HEK293 (cell line): ENCODE data around the gene HOXB1.

Experiments used
- CTCF ChIA-PET: fragments of 350-600 bp; formaldehyde crosslinking; extraction: SDS; loops from one replicate; lab custom pipeline; 2021; ENCODE audit warnings: antibody characterized with exemption; lab: Yijun Ruan, JAX
- POLR2A ChIA-PET: fragments of 300-600 bp; formaldehyde crosslinking; extraction: SDS; loops from one replicate; lab custom pipeline; 2020; ENCODE audit warnings: antibody characterized with exemption, inconsistent platforms; lab: Yijun Ruan, JAX
- H3K27ac ChIP-seq: fragments of 200-500 bp; sonication (Bioruptor generic); 2 replicates; pipeline ENCODE4 v1.5.1; 2014; ENCODE audit warnings: low read depth, low read length, control low read depth, inconsistent platforms; ENCODE audit errors: extremely low read depth
- H3K36me3 ChIP-seq, 2 experiments: fragments of 200-500 bp in 1 of 2; sonication (Bioruptor generic) in 1 of 2; 1 replicate in 1 of 2; 2 replicates in 1 of 2; pipeline ENCODE4 v1.5.1; 2014 to 2017; ENCODE audit warnings: inconsistent platforms in 2 of 2, low read length in 2 of 2; ENCODE audit not compliant: control insufficient read depth in 2 of 2, insufficient read depth in 1 of 2
- H3K4me1 ChIP-seq: fragments of 200-500 bp; sonication (Bioruptor generic); 2 replicates; pipeline ENCODE4 v1.5.1; 2014; ENCODE audit warnings: mild to moderate bottlenecking, low read length, inconsistent platforms; ENCODE audit not compliant: control insufficient read depth, insufficient read depth
- H3K4me3 ChIP-seq: 2 replicates; pipeline ENCODE4 v1.5.1; 2011; ENCODE audit warnings: low read depth, mild to moderate bottlenecking, control low read depth, low read length, moderate library complexity
- H3K9me3 ChIP-seq: fragments of 200-500 bp; sonication (Bioruptor generic); 2 replicates; pipeline ENCODE4 v1.5.1; 2014; ENCODE audit warnings: low read depth, low read length, inconsistent platforms; ENCODE audit not compliant: control insufficient read depth, insufficient read depth
- FEZF1 ChIP-seq: fragments of 450-650 bp; formaldehyde crosslinking; IDR thresholded peaks from 2 replicates; pipeline ENCODE4 v1.5.1; 2016; ENCODE audit warnings: missing biosample characterization, missing genetic modification characterization
- IKZF3 ChIP-seq: fragments of 450-650 bp; IDR thresholded peaks from 2 replicates; pipeline ENCODE4 v1.5.0; 2018; ENCODE audit warnings: missing biosample characterization, mild to moderate bottlenecking, missing genetic modification characterization, moderate library complexity
- KLF8 ChIP-seq: fragments of 450-650 bp; formaldehyde crosslinking; IDR thresholded peaks from 2 replicates; pipeline ENCODE4 v1.5.1; 2016; ENCODE audit warnings: missing biosample characterization, missing genetic modification characterization
- OSR2 ChIP-seq: fragments of 450-650 bp; formaldehyde crosslinking; IDR thresholded peaks from 2 replicates; pipeline ENCODE4 v1.5.1; 2016; ENCODE audit warnings: missing biosample characterization, missing genetic modification characterization
- SP7 ChIP-seq: fragments of 450-650 bp; formaldehyde crosslinking; IDR thresholded peaks from 2 replicates; pipeline ENCODE4 v1.5.1; 2016; ENCODE audit warnings: missing biosample characterization, missing genetic modification characterization
- YY1 ChIP-seq: fragments of 450-650 bp; formaldehyde crosslinking; IDR thresholded peaks from 2 replicates; pipeline ENCODE4 v1.5.1; 2018; ENCODE audit warnings: missing biosample characterization, missing genetic modification characterization
- ZBTB17 ChIP-seq: fragments of 450-650 bp; formaldehyde crosslinking; IDR thresholded peaks from 2 replicates; pipeline ENCODE4 v1.5.1; 2016; ENCODE audit warnings: missing biosample characterization, missing genetic modification characterization
- ZFP37 ChIP-seq: fragments of 450-650 bp; formaldehyde crosslinking; IDR thresholded peaks from 2 replicates; pipeline ENCODE4 v1.5.1; 2016; ENCODE audit warnings: missing biosample characterization, missing genetic modification characterization
- ZNF10 ChIP-seq: fragments of 450-650 bp; formaldehyde crosslinking; IDR thresholded peaks from 2 replicates; pipeline ENCODE4 v1.5.1; 2017; ENCODE audit warnings: missing biosample characterization, missing genetic modification characterization
- ZNF366 ChIP-seq: fragments of 450-650 bp; formaldehyde crosslinking; conservative IDR thresholded peaks from 2 replicates; pipeline ENCODE4 v1.5.1; 2016; ENCODE audit warnings: missing biosample characterization, missing genetic modification characterization
- ZNF394 ChIP-seq: fragments of 450-650 bp; formaldehyde crosslinking; IDR thresholded peaks from 2 replicates; pipeline ENCODE4 v1.5.1; 2016; ENCODE audit warnings: missing biosample characterization, missing genetic modification characterization, mild to moderate bottlenecking, moderate library complexity, borderline replicate concordance
- ZNF501 ChIP-seq: fragments of 450-650 bp; formaldehyde crosslinking; IDR thresholded peaks from 2 replicates; pipeline ENCODE4 v1.5.1; 2016; ENCODE audit warnings: missing biosample characterization, missing genetic modification characterization
- ZNF660 ChIP-seq: fragments of 450-650 bp; IDR thresholded peaks from 2 replicates; pipeline ENCODE4 v1.5.1; 2018; ENCODE audit warnings: missing biosample characterization, mild to moderate bottlenecking, missing genetic modification characterization
- ZNF777 ChIP-seq: fragments of 450-650 bp; formaldehyde crosslinking; IDR thresholded peaks from 2 replicates; pipeline ENCODE4 v1.5.1; 2017; ENCODE audit warnings: missing biosample characterization, missing genetic modification characterization, borderline replicate concordance
- ZNF843 ChIP-seq: fragments of 450-650 bp; formaldehyde crosslinking; IDR thresholded peaks from 2 replicates; pipeline ENCODE4 v1.5.1; 2016; ENCODE audit warnings: missing biosample characterization, missing genetic modification characterization
- ZSCAN30 ChIP-seq: fragments of 450-650 bp; IDR thresholded peaks from 2 replicates; pipeline ENCODE4 v1.5.1; 2018; ENCODE audit warnings: missing biosample characterization, mild to moderate bottlenecking, missing genetic modification characterization, moderate library complexity
- ZXDB ChIP-seq: fragments of 450-650 bp; formaldehyde crosslinking; IDR thresholded peaks from 2 replicates; pipeline ENCODE4 v1.5.1; 2016; ENCODE audit warnings: missing biosample characterization, missing genetic modification characterization
- TF ChIP-seq, protein P1 (sequence below): fragments of 450-650 bp; formaldehyde crosslinking; IDR thresholded peaks from 2 replicates; pipeline ENCODE4 v1.5.1; 2017; ENCODE audit warnings: missing biosample characterization, missing genetic modification characterization
- TF ChIP-seq, protein P2 (sequence below): fragments of 450-650 bp; formaldehyde crosslinking; IDR thresholded peaks from 2 replicates; pipeline ENCODE4 v1.5.1; 2016; ENCODE audit warnings: missing biosample characterization, missing genetic modification characterization
- TF ChIP-seq, protein P3 (sequence below): sonication (generic); formaldehyde crosslinking; IDR thresholded peaks from 2 replicates; pipeline ENCODE4 v1.8.1; 2022; ENCODE audit warnings: mild to moderate bottlenecking, moderate library complexity, missing genetic modification reagents
- TF ChIP-seq, protein P4 (sequence below): fragments of 450-650 bp; IDR thresholded peaks from 2 replicates; pipeline ENCODE4 v1.5.1; 2018; ENCODE audit warnings: missing biosample characterization, missing genetic modification characterization
- TF ChIP-seq, protein P5 (sequence below): fragments of 450-650 bp; formaldehyde crosslinking; IDR thresholded peaks from 2 replicates; pipeline ENCODE4 v1.5.1; 2017; ENCODE audit warnings: missing biosample characterization, missing genetic modification characterization
- TF ChIP-seq, protein P6 (sequence below): fragments of 450-650 bp; formaldehyde crosslinking; IDR thresholded peaks from 2 replicates; pipeline ENCODE4 v1.5.1; 2017; ENCODE audit warnings: missing biosample characterization, missing genetic modification characterization

Gene HOXB1

DNA sequence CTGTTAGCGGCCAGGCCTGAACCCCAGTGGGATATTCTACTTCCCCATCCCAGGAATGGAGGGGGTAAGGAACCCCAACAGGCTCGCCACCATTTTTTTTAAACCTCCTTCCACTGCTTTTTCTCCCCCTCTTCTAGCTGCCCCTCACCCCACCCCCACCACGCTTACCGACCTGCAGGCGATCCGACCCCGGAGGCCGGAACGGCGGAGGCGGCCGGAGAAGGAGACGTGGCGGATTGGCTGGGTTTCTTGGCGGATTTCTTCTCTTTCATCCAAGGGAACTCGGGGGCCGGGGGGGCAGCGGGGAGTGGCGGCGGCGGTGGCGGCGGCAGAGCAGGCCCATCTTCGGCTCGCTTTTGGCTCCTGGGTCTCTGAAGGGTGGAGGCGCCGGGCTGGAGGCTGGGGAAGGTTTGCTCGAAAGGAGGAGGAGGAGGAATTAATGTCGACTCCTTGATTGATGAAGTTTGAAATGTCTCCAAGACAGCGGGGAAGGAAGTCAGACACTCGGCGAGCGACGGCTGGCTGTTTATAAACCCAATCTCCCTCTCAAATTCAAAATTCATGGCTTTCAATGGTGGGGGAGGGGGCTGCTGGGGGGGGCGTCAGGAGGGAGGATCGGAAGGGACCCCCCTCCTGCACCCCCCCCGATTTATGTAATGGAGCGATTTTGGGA is 13.7 kb upstream of the HOXB1 start:
- H3K36me3 ChIP-seq = peaks cover under 1 to 13% of the 10 kb centered on the region in 2 experiments; a peak in 2 of 3 replicates
- no peaks in the 10 kb centered on the region for H3K9me3 ChIP-seq
- H3K4me1 ChIP-seq = peaks cover 47% of the 10 kb centered on the region
- H3K27ac ChIP-seq = peak overlapping the region; percentile 100
- H3K4me3 ChIP-seq = peak overlapping the region; percentile 79
- ChIA-PET CTCF (interaction anchor here (0.6 to 1.1 kb wide), 2 partner anchors 22 to 110 kb away, joined by 3 read pairs; no protein-coding TSS in a partner anchor), POLR2A (interaction anchor here (0.7 to 2.3 kb wide), 4 partner anchors 11 to 246 kb away, joined by 3 to 17 read pairs (median 8); partner anchors contain the start of gene HOXB4)
- peak; percentile 47 for TF ChIP-seq ZXDB (tag by site-specific recombination)
- TF ChIP-seq, protein P1, sequence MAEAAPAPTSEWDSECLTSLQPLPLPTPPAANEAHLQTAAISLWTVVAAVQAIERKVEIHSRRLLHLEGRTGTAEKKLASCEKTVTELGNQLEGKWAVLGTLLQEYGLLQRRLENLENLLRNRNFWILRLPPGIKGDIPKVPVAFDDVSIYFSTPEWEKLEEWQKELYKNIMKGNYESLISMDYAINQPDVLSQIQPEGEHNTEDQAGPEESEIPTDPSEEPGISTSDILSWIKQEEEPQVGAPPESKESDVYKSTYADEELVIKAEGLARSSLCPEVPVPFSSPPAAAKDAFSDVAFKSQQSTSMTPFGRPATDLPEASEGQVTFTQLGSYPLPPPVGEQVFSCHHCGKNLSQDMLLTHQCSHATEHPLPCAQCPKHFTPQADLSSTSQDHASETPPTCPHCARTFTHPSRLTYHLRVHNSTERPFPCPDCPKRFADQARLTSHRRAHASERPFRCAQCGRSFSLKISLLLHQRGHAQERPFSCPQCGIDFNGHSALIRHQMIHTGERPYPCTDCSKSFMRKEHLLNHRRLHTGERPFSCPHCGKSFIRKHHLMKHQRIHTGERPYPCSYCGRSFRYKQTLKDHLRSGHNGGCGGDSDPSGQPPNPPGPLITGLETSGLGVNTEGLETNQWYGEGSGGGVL (tag by site-specific recombination) = peak; percentile 77
- TF ChIP-seq, protein P2, sequence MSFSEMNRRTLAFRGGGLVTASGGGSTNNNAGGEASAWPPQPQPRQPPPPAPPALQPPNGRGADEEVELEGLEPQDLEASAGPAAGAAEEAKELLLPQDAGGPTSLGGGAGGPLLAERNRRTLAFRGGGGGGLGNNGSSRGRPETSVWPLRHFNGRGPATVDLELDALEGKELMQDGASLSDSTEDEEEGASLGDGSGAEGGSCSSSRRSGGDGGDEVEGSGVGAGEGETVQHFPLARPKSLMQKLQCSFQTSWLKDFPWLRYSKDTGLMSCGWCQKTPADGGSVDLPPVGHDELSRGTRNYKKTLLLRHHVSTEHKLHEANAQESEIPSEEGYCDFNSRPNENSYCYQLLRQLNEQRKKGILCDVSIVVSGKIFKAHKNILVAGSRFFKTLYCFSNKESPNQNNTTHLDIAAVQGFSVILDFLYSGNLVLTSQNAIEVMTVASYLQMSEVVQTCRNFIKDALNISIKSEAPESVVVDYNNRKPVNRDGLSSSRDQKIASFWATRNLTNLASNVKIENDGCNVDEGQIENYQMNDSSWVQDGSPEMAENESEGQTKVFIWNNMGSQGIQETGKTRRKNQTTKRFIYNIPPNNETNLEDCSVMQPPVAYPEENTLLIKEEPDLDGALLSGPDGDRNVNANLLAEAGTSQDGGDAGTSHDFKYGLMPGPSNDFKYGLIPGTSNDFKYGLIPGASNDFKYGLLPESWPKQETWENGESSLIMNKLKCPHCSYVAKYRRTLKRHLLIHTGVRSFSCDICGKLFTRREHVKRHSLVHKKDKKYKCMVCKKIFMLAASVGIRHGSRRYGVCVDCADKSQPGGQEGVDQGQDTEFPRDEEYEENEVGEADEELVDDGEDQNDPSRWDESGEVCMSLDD = peak; percentile 13; the same call in 1 of the 2 replicates
- 0 out of 2 replicates have a peak, but pooled peaks have one; percentile 17 for TF ChIP-seq ZNF660 (tag by site-specific recombination)
- TF ChIP-seq ZFP37 (tag by site-specific recombination) = peak; percentile 43; the same call in 1 of the 2 replicates
- TF ChIP-seq YY1 (tag by site-specific recombination) = no peak; the same call in 1 of the 2 replicates
- TF ChIP-seq SP7 (tag by site-specific recombination) = peak; percentile 27; the same call in 1 of the 2 replicates
- 0 out of 2 replicates have a peak, but pooled peaks have one; percentile 25 for TF ChIP-seq ZNF501
- TF ChIP-seq FEZF1 (tag by site-specific recombination) = no peak; the same call in 1 of the 2 replicates
- TF ChIP-seq ZSCAN30 (tag by site-specific recombination) = 0 out of 2 replicates have a peak, but pooled peaks have one; percentile 34
- TF ChIP-seq KLF8 (tag by site-specific recombination) = peak; percentile 38; the same call in 1 of the 2 replicates
- TF ChIP-seq, protein P3, sequence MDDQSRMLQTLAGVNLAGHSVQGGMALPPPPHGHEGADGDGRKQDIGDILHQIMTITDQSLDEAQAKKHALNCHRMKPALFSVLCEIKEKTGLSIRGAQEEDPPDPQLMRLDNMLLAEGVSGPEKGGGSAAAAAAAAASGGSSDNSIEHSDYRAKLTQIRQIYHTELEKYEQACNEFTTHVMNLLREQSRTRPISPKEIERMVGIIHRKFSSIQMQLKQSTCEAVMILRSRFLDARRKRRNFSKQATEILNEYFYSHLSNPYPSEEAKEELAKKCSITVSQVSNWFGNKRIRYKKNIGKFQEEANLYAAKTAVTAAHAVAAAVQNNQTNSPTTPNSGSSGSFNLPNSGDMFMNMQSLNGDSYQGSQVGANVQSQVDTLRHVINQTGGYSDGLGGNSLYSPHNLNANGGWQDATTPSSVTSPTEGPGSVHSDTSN (CRISPR knock-in tag) = no peak
- 0 out of 2 replicates have a peak, but pooled peaks have one; percentile 25 for TF ChIP-seq ZNF394 (tag by site-specific recombination)
- peak; percentile 57; the same call in 1 of the 2 replicates for TF ChIP-seq ZNF10 (tag by site-specific recombination)
- TF ChIP-seq, protein P4, sequence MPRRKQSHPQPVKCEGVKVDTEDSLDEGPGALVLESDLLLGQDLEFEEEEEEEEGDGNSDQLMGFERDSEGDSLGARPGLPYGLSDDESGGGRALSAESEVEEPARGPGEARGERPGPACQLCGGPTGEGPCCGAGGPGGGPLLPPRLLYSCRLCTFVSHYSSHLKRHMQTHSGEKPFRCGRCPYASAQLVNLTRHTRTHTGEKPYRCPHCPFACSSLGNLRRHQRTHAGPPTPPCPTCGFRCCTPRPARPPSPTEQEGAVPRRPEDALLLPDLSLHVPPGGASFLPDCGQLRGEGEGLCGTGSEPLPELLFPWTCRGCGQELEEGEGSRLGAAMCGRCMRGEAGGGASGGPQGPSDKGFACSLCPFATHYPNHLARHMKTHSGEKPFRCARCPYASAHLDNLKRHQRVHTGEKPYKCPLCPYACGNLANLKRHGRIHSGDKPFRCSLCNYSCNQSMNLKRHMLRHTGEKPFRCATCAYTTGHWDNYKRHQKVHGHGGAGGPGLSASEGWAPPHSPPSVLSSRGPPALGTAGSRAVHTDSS (tag by site-specific recombination) = peak; percentile 70; the same call in 1 of the 2 replicates
- TF ChIP-seq, protein P5, sequence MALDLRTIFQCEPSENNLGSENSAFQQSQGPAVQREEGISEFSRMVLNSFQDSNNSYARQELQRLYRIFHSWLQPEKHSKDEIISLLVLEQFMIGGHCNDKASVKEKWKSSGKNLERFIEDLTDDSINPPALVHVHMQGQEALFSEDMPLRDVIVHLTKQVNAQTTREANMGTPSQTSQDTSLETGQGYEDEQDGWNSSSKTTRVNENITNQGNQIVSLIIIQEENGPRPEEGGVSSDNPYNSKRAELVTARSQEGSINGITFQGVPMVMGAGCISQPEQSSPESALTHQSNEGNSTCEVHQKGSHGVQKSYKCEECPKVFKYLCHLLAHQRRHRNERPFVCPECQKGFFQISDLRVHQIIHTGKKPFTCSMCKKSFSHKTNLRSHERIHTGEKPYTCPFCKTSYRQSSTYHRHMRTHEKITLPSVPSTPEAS (tag by site-specific recombination) = no peak
- TF ChIP-seq ZBTB17 (tag by site-specific recombination) = peak; percentile 25; the same call in 1 of the 2 replicates
- TF ChIP-seq, protein P6, sequence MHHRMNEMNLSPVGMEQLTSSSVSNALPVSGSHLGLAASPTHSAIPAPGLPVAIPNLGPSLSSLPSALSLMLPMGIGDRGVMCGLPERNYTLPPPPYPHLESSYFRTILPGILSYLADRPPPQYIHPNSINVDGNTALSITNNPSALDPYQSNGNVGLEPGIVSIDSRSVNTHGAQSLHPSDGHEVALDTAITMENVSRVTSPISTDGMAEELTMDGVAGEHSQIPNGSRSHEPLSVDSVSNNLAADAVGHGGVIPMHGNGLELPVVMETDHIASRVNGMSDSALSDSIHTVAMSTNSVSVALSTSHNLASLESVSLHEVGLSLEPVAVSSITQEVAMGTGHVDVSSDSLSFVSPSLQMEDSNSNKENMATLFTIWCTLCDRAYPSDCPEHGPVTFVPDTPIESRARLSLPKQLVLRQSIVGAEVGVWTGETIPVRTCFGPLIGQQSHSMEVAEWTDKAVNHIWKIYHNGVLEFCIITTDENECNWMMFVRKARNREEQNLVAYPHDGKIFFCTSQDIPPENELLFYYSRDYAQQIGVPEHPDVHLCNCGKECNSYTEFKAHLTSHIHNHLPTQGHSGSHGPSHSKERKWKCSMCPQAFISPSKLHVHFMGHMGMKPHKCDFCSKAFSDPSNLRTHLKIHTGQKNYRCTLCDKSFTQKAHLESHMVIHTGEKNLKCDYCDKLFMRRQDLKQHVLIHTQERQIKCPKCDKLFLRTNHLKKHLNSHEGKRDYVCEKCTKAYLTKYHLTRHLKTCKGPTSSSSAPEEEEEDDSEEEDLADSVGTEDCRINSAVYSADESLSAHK (tag by site-specific recombination) = 0 out of 2 replicates have a peak, but pooled peaks have one; percentile 31
- peak; percentile 67 for TF ChIP-seq ZNF366 (tag by site-specific recombination)
- TF ChIP-seq ZNF777 (tag by site-specific recombination) = no peak
- TF ChIP-seq OSR2 (tag by site-specific recombination) = 0 out of 2 replicates have a peak, but pooled peaks have one; percentile 12
- peak; percentile 36; the same call in 1 of the 2 replicates for TF ChIP-seq ZNF843 (tag by site-specific recombination)
- peak; percentile 66 for TF ChIP-seq IKZF3 (tag by site-specific recombination)
